Keratinocyte (primary cell): ENCODE measurements around the gene IGFBP7.

Experiments
- EZH2 ChIP-seq: IDR thresholded peaks from one replicate; pipeline ENCODE4 v1.6.1; 2012; ENCODE audit warnings: inconsistent platforms, mild to moderate bottlenecking, low read length, moderate library complexity
- TF ChIP-seq, protein P1 (sequence below), 3 experiments: IDR thresholded peaks in 1 of 3; conservative IDR thresholded peaks in 1 of 3; optimal IDR thresholded peaks in 1 of 3; 2 replicates in 2 of 3; 3 replicates in 1 of 3; pipeline versions ENCODE3 to v1.5.1; 2011; ENCODE audit warnings: low read length in 3 of 3, mild to moderate bottlenecking in 3 of 3, moderate library complexity in 2 of 3, control low read depth in 1 of 3, inconsistent platforms in 1 of 3; ENCODE audit not compliant: insufficient read depth in 2 of 3; ENCODE audit errors: extremely low read depth in 1 of 3

DNA sequence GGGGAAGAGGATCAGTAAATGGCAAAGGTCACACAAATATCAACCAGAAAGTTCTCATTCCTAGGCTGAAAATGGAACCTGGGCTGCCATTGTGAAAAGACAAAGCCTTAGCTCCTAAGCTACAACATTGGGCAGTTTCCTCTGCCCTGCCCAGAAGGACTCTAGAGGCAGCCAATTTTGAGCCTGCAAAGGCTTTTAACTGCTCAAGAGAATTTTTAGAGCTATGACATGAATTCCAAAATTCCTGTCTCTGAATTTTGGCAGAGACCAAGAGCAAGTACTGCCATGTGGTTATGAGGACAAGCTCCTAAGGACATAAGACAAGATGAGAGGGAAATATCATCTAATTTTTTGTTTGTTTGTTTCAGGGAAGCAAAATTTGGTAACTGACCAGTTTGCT, 29.6 kb upstream of the IGFBP7 start:
- no peak for TF ChIP-seq EZH2
- TF ChIP-seq, protein P1, sequence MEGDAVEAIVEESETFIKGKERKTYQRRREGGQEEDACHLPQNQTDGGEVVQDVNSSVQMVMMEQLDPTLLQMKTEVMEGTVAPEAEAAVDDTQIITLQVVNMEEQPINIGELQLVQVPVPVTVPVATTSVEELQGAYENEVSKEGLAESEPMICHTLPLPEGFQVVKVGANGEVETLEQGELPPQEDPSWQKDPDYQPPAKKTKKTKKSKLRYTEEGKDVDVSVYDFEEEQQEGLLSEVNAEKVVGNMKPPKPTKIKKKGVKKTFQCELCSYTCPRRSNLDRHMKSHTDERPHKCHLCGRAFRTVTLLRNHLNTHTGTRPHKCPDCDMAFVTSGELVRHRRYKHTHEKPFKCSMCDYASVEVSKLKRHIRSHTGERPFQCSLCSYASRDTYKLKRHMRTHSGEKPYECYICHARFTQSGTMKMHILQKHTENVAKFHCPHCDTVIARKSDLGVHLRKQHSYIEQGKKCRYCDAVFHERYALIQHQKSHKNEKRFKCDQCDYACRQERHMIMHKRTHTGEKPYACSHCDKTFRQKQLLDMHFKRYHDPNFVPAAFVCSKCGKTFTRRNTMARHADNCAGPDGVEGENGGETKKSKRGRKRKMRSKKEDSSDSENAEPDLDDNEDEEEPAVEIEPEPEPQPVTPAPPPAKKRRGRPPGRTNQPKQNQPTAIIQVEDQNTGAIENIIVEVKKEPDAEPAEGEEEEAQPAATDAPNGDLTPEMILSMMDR (optimal IDR thresholded peaks at IDR 0.05 in 1 of 3, IDR thresholded peaks at IDR 0.05 in 1 of 3, conservative IDR thresholded peaks at IDR 0.05 in 1 of 3; ENCODE audit: extremely low read depth in 1 of 3, insufficient read depth in 2 of 3, low read length in 3 of 3) = no peak
